ENCODE measurements around the gene IL9. TPM values are rescaled to one million over a fixed set of nuclear protein-coding genes. Genes with fewer than 3 reads are reported as not detected.

Gene IL9
- total RNA-seq, 1 experiment from 2014 or later = not detected

- no peaks in the 10 kb centered on the region for H3F3A ChIP-seq (ENCODE audit: insufficient read depth, low read depth)
- TF ChIP-seq, protein P1, sequence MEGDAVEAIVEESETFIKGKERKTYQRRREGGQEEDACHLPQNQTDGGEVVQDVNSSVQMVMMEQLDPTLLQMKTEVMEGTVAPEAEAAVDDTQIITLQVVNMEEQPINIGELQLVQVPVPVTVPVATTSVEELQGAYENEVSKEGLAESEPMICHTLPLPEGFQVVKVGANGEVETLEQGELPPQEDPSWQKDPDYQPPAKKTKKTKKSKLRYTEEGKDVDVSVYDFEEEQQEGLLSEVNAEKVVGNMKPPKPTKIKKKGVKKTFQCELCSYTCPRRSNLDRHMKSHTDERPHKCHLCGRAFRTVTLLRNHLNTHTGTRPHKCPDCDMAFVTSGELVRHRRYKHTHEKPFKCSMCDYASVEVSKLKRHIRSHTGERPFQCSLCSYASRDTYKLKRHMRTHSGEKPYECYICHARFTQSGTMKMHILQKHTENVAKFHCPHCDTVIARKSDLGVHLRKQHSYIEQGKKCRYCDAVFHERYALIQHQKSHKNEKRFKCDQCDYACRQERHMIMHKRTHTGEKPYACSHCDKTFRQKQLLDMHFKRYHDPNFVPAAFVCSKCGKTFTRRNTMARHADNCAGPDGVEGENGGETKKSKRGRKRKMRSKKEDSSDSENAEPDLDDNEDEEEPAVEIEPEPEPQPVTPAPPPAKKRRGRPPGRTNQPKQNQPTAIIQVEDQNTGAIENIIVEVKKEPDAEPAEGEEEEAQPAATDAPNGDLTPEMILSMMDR (conservative IDR thresholded peaks at IDR 0.05) = no peak
- no peak for TF ChIP-seq EZH2 (IDR thresholded peaks at IDR 0.05; ENCODE audit: low read depth)
- no peaks in the 10 kb centered on the region; the same call in 1 of the 2 replicates for H3K9me2 ChIP-seq (ENCODE audit: insufficient read depth)
- ChIA-PET POLR2A (ENCODE audit: unreplicated experiment) (no interaction called here), CTCF (no interaction called here)
- H3K27me3 ChIP-seq (ENCODE audit: insufficient read depth, low read depth) = peaks cover 13% of the 10 kb centered on the region; the same call in 1 of the 2 replicates
- no peak overlapping the region for H3K4me3 ChIP-seq
- peak in 1 of 2 experiments; percentile 43 for DNase-seq
- no peaks in the 10 kb centered on the region for H3K79me2 ChIP-seq (ENCODE audit: low read depth)
- intact Hi-C loops (cut with micrococcal nuclease; ENCODE audit: unreplicated experiment) = no loop called here
- no peak overlapping the region for H3K27ac ChIP-seq
- no peak overlapping the region for H2AFZ ChIP-seq
- no peaks in the 10 kb centered on the region for H4K20me1 ChIP-seq (ENCODE audit: insufficient read depth)
- no peaks in the 10 kb centered on the region for H3K9me3 ChIP-seq (ENCODE audit: insufficient read depth, low read depth)
- no peaks in the 10 kb centered on the region for H3K4me1 ChIP-seq (replicated peaks; ENCODE audit: insufficient read depth)
- H3K36me3 ChIP-seq (ENCODE audit: low read depth) = no peaks in the 10 kb centered on the region
- BruUV-seq (replicated peaks) = no TSS peak
- no peak overlapping the region for H3K4me2 ChIP-seq
These were observed 25.7 kb upstream of the IL9 start for GRCh38 chr5:135921388-135921787.

DNA sequence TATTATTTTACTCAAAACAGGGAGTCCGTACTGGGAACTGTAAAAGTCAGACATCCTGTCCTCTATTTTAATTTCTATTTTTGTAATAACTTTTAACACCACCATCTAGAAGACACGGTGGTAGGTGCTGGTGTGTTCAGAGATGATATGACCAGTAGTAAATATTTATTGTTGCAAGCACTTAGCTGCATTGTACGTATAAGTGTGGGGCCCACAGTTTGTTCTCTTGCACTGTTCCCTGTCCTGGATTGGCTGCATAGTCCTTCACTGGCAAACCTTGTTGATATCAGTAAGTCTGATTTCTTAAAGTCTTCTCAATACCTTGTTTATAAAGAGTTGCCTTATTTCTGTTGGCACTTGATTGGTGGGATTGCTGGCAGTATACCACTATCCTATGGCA lies 24.6 kb upstream of the IL9 start:
- Histone ChIP-seq H2AFZ (no peak overlapping the region), H3K4me2 (no peak overlapping the region), H3K36me3 (ENCODE audit: low read depth) (no peaks in the 10 kb centered on the region), H3K4me1 (replicated peaks; ENCODE audit: insufficient read depth) (no peaks in the 10 kb centered on the region), H3K79me2 (ENCODE audit: low read depth) (no peaks in the 10 kb centered on the region), H3K9me3 (ENCODE audit: insufficient read depth, low read depth) (no peaks in the 10 kb centered on the region), H3K9me2 (ENCODE audit: insufficient read depth) (no peaks in the 10 kb centered on the region; the same call in 1 of the 2 replicates), H3K27ac (no peak overlapping the region), H3K27me3 (ENCODE audit: insufficient read depth, low read depth) (peaks cover 14% of the 10 kb centered on the region), H3K4me3 (no peak overlapping the region), H4K20me1 (ENCODE audit: insufficient read depth) (no peaks in the 10 kb centered on the region), H3F3A (ENCODE audit: insufficient read depth, low read depth) (no peaks in the 10 kb centered on the region)
- CTCF ChIA-PET = no interaction called here
- POLR2A ChIA-PET (ENCODE audit: unreplicated experiment) = interaction anchor here (0.5 kb wide), 1 partner anchor 447 kb away, joined by 3 read pairs; no protein-coding TSS in a partner anchor
- TF ChIP-seq, protein P1 (conservative IDR thresholded peaks at IDR 0.05) = no peak
- no peak for TF ChIP-seq EZH2 (IDR thresholded peaks at IDR 0.05; ENCODE audit: low read depth)
- no TSS peak for BruUV-seq (replicated peaks)
- intact Hi-C loops (cut with micrococcal nuclease; ENCODE audit: unreplicated experiment) = no loop called here
- no peak for DNase-seq

GRCh38 chr5:135916638-135917263 lies 21.1 kb upstream of the IL9 start:
- Histone ChIP-seq H3K9me2 (ENCODE audit: insufficient read depth) (no peaks in the 10 kb centered on the region), H3K79me2 (ENCODE audit: low read depth) (no peaks in the 10 kb centered on the region), H2AFZ (no peak overlapping the region), H3K9me3 (ENCODE audit: insufficient read depth, low read depth) (no peaks in the 10 kb centered on the region), H3K27me3 (ENCODE audit: insufficient read depth, low read depth) (peaks cover 43% of the 10 kb centered on the region), H4K20me1 (ENCODE audit: insufficient read depth) (no peaks in the 10 kb centered on the region), H3K4me3 (no peak overlapping the region), H3K4me2 (no peak overlapping the region), H3K36me3 (ENCODE audit: low read depth) (no peaks in the 10 kb centered on the region), H3K27ac (no peak overlapping the region), H3F3A (ENCODE audit: insufficient read depth, low read depth) (no peaks in the 10 kb centered on the region), H3K4me1 (replicated peaks; ENCODE audit: insufficient read depth) (no peaks in the 10 kb centered on the region)
- POLR2A ChIA-PET (ENCODE audit: unreplicated experiment) = no interaction called here
- CTCF ChIA-PET = no interaction called here
- no TSS peak for BruUV-seq (replicated peaks)
- intact Hi-C loops (cut with micrococcal nuclease; ENCODE audit: unreplicated experiment) = no loop called here
- TF ChIP-seq, protein P1 (conservative IDR thresholded peaks at IDR 0.05) = no peak
- no peak for TF ChIP-seq EZH2 (IDR thresholded peaks at IDR 0.05; ENCODE audit: low read depth)
- DNase-seq = no peak
